Measurements from ENCODE around the gene CABLES1. TPM values are rescaled to one million over a fixed set of nuclear protein-coding genes. Genes with fewer than 3 reads are reported as not detected.
A peak's percentile ranks its signal among the peaks of the same experiment; 100 is the strongest.
"Not testable (repeated sequence)": the region's sequence is repeated elsewhere in the genome, so short reads cannot be mapped to it uniquely, and the experiment has no call there.

The CABLES1 gene
- 10 to 100 TPM; 28.1 to 43.8 (median 37.6) TPM for total RNA-seq

- 9 to 22% methylated on average over 16 to 48 of the region's 67 CpGs for WGBS, 2 donors
- Histone ChIP-seq H3K36me3 (no peaks in the 10 kb centered on the region), H3K4me1 (peaks cover 36 to 41% of the 10 kb centered on the region in 2 donors), H3K9me3 (no peaks in the 10 kb centered on the region), H3K27ac (peak within 1 kb of the TSS; percentile 74 to 94 (median 89)), H3K27me3 (no peaks in the 10 kb centered on the region), H3K4me3 (replicated peaks in 1 of 3) (peak within 1 kb of the TSS; percentile 40 to 54 (median 54))
- TF ChIP-seq CTCF (IDR thresholded peaks at IDR 0.05) (peak in 1 of 6 experiments; percentile 1), POLR2A (IDR thresholded peaks at IDR 0.05) (peak in 1 of 2 donors; percentile 89)
- intact Hi-C loops (cut with DNase I), result loop anchor here (10.0 kb wide), 3 partner anchors 90 to 120 kb away; no protein-coding TSS in a partner anchor
- DNase-seq, result peak; percentile 81 to 82
Measured at GRCh38 chr18:23134780-23135549, at the start of gene CABLES1. Gene CABLES1, plus strand, starts transcription at chr18:23135485. Its CDS starts 278 bp downstream, at chr18:23135763.

GRCh38 chr18:23087352-23087751 is 47.9 kb upstream of the CABLES1 start:
- WGBS, 2 donors, result 62 to 67% methylated on average over 3 of the region's 3 CpGs
- Histone ChIP-seq H3K4me3 (replicated peaks in 1 of 3) (no peak overlapping the region), H3K36me3 (no peaks in the 10 kb centered on the region), H3K27ac (no peak overlapping the region), H3K9me3 (no peaks in the 10 kb centered on the region), H3K27me3 (no peaks in the 10 kb centered on the region), H3K4me1 (no peaks in the 10 kb centered on the region)
- TF ChIP-seq CTCF (IDR thresholded peaks at IDR 0.05), result no peak
- no peak for TF ChIP-seq POLR2A (IDR thresholded peaks at IDR 0.05)
- no peak for DNase-seq
- intact Hi-C loops (cut with DNase I), result no loop called here

GRCh38 chr18:23088310-23088709 is 47.0 kb upstream of the CABLES1 start:
- Histone ChIP-seq H3K4me1 (no peaks in the 10 kb centered on the region), H3K27me3 (no peaks in the 10 kb centered on the region), H3K4me3 (replicated peaks in 1 of 3) (no peak overlapping the region), H3K27ac (no peak overlapping the region), H3K9me3 (no peaks in the 10 kb centered on the region), H3K36me3 (no peaks in the 10 kb centered on the region)
- intact Hi-C loops (cut with DNase I), result no loop called here
- WGBS, 2 donors, result 83 to 85% methylated on average over 7 of the region's 7 CpGs
- no peak for DNase-seq
- no peak for TF ChIP-seq POLR2A (IDR thresholded peaks at IDR 0.05)
- no peak for TF ChIP-seq CTCF (IDR thresholded peaks at IDR 0.05)

- H3K27me3 ChIP-seq; H3K9me3 ChIP-seq; intact Hi-C loops (cut with DNase I): not testable (repeated sequence)
Measured at GRCh38 chr18:23091017-23091993, 44.0 kb upstream of the CABLES1 start.

GRCh38 chr18:23092121-23092520 is 43.2 kb upstream of the CABLES1 start:
- H3K4me1 ChIP-seq, result peaks cover 0 to 8% of the 10 kb centered on the region in 2 donors
- WGBS, 2 donors, result 95 to 96% methylated on average over 9 of the region's 9 CpGs
- H3K27me3 ChIP-seq, result no peaks in the 10 kb centered on the region
- TF ChIP-seq CTCF (IDR thresholded peaks at IDR 0.05), result no peak
- TF ChIP-seq POLR2A (IDR thresholded peaks at IDR 0.05), result no peak
- no peaks in the 10 kb centered on the region for H3K9me3 ChIP-seq
- no peak overlapping the region for H3K27ac ChIP-seq
- intact Hi-C loops (cut with DNase I), result no loop called here
- DNase-seq, result no peak
- no peak overlapping the region for H3K4me3 ChIP-seq (replicated peaks in 1 of 3)
- H3K36me3 ChIP-seq, result no peaks in the 10 kb centered on the region

More at GRCh38 chr18:23091017-23091993, 44.0 kb upstream of the CABLES1 start:
- not testable (repeated sequence) for H3K36me3 ChIP-seq; DNase-seq; H3K27ac ChIP-seq; H3K4me1 ChIP-seq; H3K4me3 ChIP-seq (replicated peaks in 1 of 3)
- 79 to 81% methylated on average over 8 of the region's 8 CpGs for WGBS, 2 donors

GRCh38 chr18:23093130-23093529 is 42.2 kb upstream of the CABLES1 start:
- DNase-seq; H3K27me3 ChIP-seq; H3K27ac ChIP-seq; H3K4me1 ChIP-seq; H3K4me3 ChIP-seq (replicated peaks in 1 of 3); H3K9me3 ChIP-seq; intact Hi-C loops (cut with DNase I); H3K36me3 ChIP-seq: not testable (repeated sequence)
- 90% methylated on average over 10 of the region's 10 CpGs for WGBS, 2 donors

All from thyroid gland (tissue), 4 donors.